NOMO-1 treated with DMSO at 0.1 percent for 48 hours (cell line): ENCODE measurements around the gene TIMM44.
A peak's percentile ranks its signal among the peaks of the same experiment; 100 is the strongest.

ENCODE experiments used
- DNase-seq: peaks from one replicate; lab custom pipeline; 2025; ENCODE audit not compliant: unreplicated experiment; lab: John Stamatoyannopoulos, UW

TIMM44 gene, protein sequence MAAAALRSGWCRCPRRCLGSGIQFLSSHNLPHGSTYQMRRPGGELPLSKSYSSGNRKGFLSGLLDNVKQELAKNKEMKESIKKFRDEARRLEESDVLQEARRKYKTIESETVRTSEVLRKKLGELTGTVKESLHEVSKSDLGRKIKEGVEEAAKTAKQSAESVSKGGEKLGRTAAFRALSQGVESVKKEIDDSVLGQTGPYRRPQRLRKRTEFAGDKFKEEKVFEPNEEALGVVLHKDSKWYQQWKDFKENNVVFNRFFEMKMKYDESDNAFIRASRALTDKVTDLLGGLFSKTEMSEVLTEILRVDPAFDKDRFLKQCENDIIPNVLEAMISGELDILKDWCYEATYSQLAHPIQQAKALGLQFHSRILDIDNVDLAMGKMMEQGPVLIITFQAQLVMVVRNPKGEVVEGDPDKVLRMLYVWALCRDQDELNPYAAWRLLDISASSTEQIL

DNA sequence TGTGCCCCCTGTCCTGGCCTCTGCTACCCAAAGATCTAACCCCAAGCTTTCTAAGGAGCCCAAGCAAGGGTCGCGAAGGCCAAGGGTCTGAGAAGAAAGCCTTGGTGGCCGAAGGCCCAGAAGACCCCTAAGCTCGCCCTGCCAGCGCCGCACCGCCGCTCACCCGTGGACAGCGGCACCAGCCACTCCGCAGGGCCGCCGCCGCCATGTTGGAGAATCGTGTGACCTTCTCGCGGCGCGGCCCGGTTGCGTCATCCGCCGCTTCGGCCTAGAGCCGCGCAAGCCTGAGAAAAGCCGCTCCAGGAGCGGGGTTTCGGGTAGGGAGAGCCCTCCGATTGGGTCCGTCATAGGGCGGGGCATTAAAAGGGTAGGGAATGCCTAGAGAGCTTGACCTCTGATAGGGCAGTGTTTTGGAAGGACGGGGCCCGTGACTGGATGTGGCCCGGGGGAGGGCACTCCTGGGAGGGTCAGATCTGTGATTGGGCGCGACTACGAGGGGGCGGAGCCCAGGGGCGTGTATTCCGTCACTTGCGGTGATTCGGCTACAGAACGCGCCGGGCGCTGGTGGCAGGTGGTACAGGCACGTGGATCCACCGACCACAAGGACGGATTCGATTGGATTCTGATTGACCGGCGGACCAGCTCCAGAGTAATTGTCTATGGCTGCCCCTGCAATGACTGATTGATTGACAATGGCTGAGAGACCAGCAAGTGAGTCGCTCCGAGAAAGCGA is at the start of gene TIMM44:
TSS of gene TIMM44 (minus strand) at position 223 of the 733 bp plus-strand sequence. CDS start at position 208, 15 bp downstream.
- DNase-seq, result peak; percentile 100

DNA sequence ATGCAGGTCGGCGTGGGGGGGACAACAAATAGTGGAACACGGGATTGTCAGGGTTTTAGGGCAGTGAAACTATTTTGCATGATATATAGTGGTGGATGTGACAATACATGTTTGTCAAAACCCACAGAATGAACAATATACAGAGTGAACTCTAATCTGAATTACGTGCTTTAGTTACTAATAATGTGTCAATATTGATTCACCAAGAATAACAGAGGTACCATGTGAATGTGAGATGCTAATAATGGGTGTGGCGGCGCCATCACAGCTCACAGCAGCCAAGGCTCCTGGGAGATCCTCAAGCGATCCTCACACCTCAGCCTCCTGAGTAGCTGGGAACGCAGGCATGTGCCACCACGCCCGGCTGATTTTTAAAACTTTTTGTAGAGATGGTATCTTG is 49.1 kb upstream of the TIMM44 start:
- DNase-seq, result no peak

DNA sequence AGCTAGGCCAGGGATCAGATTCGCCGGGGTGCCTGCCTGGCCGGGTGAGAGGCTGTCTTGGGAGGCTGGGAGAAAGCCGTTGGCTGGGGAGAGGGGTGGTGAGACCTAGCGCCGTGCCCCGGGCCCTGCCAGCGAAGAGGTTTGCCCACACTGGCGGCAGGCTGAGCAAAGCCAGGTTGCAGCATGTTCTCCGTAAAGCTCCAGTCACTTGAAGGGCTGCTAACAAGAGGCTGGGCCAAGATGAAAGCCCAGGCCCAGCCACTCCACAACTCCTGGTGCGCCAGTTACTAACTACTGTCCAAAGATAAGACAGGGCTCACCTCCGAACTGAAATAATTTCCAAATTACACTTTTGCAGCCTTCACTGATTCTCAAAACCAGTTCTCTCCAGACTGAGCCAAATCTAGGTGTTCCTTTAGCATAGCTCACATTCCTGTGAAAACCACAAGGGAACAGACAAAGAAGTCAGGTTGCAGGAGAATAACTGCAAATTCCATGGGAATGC is 45.7 kb upstream of the TIMM44 start:
- DNase-seq, result no peak

DNA sequence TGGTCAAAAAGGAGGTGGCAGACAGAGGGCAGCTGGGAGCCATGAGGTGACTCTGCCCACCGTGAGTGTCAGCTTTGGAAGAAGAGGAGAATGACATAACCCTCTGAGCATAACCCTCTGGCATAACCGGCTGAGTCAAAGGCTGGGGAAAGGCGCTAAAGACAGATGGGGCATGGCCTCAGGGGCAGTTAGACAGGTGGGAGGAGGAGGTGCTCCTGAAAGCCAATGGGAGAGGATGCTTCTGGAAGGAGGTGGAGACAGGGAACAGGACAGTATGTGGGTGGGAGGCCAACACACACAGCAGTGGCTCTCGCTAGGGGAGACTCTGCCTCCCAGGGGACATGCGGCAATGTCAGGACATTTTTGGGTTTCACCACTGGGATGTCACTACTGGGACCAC is 44.8 kb upstream of the TIMM44 start:
- no peak for DNase-seq

DNA sequence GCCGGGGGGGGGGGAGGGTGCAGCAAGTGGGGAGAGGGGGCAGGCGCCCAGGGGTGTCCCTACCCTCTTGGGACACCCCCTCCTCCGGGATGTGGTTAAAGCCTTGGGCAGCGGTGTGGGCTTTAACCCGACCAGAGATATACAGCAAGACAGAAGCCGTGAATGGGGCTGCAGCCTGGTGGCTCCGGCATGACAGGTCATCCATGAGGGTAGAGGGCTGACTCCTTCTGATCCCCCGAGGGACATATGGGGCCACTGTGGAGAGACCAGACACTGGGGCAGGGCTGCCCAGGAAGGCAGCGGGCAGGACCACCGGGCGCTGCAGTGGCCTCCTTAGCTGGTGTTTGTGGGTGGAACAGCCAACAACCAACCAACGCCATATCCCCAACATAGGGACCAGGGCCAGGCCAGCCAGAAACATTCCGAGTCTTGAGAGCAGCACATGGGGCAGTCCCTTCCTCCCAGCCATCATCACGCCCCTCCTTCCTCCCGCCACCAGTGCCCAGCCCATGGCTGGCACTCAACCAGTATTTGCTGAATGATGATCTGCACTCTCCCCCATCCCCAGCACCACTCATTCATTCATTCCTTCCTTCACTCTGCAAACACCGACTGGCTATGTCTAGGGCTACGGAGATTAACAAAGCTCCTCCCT is 43.8 kb upstream of the TIMM44 start:
- no peak for DNase-seq

DNA sequence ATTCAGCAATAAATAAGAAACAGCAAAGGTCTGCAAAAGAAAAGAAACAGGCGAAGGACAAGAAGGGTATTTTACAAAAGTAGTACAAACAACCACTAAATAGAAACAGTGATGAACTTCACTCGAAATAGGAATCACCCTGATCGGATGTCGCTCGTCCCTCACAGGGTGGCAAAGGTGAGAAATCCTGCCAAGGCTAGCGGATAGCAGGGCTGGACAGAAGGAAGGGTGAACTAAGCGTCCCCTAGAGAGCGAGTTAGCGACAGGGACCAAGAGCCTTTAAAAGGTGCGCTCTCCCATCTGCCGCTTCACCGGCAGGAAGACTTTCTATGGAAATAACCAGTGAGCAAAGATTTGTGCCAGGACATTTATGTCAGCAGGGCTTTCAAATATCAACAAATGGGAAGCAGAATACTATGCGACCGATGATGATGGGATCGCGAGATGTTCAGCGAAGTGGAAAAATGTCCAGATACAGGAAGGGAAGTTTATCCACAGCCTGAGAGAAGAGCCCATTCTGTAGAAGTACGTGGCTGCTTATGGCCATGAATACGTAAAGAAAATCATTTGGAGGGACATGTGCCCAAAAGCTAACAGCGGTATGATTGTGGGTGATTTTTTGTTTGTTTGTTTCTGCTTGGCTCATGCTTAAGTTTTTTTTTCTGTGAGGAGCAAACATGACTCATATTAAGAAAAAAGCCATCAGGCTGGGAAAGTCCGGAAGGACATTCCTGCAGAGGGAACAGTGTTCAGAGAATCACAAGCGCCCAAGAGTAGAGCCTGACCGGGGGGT is 43.1 kb upstream of the TIMM44 start:
- no peak for DNase-seq

DNA sequence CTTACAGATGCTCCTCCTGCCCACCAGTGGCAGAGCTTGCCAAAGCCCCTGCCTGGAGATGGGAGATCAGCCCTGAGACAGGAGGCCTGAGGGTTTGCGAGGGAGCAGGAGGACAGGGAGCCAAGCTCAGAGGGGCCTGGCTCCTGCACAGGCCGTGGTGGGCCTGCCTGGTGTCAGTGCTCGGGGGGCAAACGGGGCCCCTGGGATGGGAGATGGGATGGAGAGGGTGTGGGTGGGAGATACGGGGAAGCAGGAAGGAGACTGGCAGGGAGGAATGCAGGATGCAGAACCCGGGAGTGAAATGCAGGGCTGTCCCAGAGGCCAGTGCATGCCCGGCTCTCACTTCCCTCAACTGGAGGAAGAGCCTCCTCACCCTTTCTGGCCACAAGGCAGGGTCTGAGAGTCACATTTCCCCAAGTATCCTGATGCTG is 42.0 kb upstream of the TIMM44 start:
- no peak for DNase-seq

DNA sequence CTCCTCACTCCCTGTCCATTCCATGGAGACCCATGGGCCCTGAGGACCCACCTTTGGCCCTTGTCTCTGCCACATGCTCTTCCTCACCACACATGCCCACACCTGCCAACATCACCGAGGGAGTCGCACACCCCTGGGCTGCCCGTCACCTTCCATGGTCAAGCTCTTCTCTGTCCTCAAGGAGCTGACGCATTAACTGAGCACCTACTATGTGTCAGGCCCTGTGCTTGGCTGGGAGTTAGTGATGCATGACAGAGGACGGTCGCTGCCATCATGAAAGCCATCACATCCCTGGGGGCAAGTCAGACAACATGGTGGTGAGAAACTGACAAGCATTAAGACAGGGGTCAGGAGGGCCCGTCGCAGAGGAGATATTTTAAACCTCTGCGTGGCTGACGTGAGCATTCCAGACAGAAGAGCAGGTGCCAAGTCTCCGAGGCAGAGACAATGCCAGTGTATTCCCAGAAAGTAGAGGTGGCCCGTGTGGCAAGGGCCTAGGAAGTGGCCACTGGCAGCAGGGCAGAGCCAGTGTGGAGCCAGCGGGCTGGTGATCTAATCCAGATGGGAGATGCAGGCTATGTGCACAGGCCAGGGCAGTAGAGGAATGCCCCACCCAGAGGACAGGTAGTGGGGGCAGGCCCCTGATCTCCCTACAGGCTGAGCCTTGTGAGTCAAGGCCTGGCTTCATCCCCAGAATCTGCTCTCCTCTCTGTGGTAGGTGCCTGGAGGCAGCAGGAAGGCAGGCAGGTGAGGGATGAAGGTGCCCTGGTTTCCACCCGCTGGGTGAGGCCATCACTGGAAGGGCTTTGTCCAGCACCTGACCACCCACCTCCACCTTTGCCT is 40.8 kb upstream of the TIMM44 start:
- no peak for DNase-seq

DNA sequence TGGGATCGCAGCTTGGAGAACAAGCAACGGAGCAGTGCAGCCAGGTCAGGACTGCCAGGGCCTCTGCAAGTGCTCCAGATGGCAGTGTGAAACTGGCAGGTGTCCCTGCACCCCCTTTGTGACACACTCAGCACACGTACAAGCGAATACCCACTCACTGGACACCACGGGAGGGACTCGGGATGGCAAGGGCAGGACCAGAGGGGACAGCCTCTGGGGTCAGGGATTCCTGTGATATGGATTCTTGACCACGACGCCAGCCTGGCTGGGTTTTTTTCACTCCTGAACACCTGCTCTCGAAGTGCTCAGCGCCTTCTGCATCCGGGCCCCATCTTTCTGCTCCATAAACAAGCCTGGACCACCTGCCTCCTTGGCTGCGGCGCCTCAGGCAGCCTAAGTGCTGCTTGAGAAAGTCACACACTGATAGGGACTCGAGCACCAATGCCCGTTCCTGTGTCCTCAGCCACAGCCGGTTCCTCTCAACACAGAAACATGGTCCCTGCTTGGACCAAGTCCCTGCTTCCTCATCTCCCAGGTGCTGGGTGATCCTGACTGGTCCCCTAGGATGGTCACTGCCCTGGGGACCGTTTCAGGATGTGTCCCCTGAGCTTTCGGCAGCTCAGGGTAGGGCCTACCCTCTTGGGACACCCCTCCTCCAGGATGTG is 40.0 kb upstream of the TIMM44 start:
- no peak for DNase-seq

DNA sequence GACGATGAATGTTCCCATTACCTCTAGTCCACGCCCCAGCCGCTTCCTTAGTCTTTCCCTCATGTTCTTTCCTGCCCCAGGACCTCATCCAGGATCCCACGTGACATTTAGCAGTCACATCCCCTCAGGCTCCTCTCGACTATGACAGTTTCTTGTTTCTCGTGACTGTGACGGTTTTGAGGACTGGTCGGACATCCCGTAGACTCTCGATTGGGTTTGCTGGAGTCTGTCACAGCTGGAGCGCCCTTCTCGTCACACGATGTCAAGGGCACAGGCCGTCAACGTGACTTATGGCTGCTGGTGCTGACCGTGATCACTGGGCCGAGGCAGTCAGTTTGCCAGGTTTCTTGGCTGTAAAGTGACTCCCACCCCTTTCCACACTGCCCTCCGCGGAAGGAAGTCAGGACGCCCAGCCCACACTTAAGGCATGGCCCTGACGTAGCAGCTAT is 39.2 kb upstream of the TIMM44 start:
- no peak for DNase-seq

DNA sequence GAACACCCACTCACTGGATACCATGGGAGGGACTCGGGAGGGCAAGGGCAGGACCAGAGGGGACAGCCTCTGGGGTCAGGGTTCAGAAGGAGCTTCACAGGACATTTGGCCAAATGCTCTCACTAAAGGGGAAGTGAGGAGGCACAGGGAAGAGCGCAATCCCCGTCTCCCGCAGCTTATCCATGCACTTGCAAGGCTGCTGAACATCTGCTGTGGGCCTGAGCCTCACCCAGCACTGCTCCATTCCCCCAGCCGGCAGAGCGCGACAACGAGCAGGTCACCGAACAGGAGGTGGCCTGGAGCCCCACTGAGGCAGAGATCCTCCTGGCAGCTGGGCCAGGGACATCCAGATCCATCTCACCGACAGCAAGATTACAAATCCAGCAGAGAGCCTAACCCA is 38.6 kb upstream of the TIMM44 start:
- DNase-seq, result no peak

DNA sequence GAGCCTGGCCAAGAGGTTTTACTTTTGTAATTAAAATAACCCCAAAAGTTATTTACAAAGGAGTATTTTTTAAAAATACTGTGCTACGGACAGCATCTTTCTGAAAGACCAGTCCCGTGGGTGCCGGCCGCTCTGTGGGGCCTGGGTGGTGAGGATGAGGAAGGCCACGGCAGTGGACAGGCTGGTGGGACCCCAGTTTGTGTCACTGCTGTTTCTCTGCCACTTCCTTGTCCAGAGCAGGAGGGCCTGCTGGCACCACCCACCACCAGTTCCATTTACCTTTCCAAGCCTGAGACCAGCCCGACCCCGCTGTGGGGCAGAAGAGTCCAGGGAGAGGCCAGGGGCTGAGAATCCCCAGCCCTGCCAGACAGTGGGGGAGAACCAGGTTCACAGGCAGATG is 38.2 kb upstream of the TIMM44 start:
- DNase-seq, result no peak

DNA sequence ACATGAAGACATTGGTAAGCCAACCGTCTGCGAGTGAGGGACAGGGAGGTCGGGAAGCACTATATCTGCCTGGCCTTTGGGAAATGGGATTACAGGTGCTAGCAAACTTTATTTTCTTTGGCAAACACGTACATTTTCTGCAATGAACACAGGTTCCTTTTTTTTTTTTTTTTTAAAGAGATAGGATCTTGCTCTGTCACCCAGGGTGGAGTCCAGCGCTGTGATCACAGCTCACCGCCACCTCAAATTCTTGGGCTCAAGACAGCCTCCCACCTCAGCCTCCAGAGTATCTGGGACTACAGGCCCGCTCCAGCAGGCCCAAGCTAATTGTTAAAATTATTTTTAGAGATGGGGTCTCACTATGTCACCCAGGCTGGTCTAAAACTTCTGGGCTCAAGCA is 37.7 kb upstream of the TIMM44 start:
- DNase-seq, result no peak

DNA sequence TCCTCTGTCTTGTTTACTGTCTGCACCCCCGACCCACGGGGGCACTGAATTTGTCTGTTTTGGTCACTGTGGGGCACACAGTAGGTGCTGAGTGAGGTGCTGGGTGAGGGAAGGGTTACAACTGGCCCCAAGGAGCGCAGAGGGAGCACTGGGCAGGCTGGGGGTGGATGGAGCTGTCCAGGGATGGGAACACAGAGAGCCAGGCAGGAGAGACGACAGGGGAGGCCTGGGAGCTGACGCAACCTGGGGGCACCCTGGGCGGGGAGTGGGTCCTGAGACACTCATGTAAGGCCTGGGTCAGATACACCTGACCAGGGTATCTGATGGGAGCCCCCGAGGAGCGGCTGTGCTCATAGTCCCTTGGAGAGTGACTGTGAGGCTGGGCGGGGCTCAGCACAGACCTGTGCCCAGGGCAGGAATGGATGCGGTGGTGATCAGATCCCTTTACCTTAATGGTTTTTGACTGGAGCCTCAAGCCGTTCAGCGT is 37.2 kb upstream of the TIMM44 start:
- DNase-seq, result no peak

DNA sequence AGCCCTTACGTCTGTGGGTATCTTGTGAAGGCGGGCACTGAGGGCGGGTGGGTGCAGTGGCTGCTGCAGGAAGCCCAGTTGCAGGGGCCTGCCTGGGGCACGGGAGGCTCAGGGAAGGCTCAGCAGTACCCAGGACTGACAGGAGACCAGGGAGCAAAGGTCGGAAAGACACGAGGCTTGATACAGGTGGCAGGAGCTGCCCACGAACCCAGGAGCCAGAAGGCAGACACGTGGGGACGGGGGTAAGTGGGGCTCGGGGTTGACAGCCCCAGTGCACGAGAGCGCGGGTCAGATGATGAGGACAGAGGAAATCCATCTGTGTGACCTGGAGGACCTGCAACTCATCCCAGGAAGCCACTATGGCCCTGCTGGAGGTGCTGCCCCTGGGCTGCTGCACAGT is 36.7 kb upstream of the TIMM44 start:
- no peak for DNase-seq

DNA sequence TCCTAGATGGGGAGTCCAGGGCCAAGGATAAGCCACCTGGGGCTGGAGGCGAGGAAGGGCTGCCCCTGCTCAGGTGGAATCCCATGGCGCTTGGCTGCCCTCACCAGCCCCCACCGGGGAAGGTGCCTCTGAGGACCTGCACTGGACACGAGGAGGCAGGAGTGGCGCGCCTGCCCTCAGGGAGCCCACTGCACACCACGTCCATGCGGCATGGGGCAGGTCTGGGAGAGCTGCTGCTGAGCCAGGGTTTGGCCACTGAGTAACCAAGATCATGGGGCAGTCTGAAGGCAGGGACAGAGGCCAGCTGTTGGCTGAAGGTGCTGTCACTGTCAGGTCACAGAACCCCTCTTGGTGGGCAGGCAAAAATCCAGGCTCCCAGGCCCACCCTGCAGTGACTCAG is 36.1 kb upstream of the TIMM44 start:
- no peak for DNase-seq

DNA sequence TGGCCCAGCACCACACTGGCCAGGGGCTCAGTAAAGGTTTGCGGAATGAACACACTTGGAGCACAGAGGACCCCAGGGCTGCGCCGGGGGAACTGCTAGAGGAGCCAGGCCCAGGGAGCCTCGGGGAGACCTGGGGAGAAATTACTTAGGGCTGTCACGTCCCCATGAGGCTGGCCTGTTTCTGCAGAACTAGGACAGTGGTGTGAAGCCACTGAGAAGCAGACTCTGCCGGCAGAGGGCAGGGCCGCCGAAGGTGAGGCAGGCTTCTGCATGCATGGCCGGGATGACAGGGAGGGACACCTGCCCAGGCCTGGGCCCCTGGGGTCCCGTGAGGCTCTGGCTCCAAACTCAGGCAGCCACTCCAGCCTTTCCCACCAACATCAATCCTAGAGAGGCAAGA is 35.5 kb upstream of the TIMM44 start:
- DNase-seq, result no peak

DNA sequence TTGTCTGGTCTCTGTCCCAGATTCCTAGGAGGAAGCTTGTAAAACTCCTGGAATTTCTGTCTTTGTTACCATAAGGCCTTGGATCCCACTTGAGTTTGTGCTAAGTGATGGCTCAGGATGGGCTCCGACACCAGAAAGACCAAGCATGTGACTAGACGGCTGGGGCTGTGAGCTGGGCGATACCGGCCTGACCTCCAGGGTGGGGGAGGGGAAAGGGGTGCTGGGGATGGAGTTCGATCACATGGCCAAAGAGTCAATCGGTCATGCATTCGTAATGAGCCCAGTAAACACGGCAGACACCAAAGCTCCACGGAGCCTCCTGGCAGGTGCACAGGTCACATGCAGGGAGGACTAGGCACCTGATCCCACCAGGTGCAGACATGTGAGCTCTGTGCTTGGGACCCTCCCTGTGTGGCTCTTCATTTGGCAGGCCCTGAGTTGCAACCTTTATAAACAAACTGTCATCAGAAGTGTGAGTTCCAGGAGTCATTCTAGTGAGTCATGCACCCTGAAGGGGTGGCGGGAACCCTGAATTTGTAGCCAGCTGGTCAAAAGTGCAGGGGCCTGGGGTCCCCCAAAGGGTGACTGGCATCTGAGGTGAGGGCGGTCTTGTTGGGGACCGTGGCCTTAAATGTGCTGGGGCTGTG is 34.8 kb upstream of the TIMM44 start:
- DNase-seq, result no peak

DNA sequence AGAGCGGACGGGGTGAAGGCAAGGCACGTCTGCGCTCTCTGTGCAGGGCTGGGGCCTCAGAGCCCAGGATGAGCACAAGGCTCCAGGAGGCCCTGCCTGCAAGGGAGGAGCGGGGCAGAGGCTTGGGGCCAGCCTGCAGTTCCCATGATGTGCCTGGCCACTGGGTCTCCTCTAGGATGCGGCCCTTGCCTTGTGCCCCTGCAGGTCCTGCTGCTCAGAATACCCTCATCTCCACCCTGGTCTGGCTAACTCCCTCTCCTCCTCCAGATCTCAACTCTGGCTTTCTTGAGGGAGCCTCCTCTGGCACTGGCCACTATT is 34.2 kb upstream of the TIMM44 start:
- no peak for DNase-seq
